ENCODE results near the gene DNMT3A.

The DNMT3A gene

DNA sequence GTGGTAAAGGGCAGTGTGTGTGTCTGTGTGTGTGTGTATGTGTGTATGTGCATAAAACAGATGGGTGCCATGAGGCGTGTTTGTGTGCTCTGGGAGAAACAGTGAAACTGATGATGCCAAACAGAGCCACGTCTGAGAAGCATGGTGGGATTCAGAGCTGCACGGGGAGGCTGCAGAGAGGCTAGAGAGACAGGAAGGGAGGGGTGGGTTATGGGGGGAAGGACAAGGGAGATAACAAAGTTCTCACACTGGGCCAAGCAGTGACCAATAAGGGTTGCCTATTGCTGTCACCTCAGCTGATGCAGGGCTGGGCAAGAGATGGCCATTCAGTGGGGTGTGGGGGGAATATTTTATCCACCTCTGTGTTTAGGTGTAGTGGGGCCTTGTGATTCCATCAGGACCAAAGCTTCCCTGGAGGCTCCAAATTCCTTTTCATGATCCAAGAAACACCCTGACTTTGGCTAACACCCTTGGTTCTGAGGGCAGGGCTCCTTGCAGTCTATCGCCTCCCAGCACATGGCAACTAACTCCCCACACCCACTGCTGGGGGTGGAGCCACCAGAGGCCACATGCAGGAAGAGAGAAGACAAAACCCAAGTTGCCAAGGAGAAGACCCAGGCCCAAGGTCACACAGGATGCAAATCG lies 119.1 kb downstream of the DNMT3A start:
- TF ChIP-seq TAF1 (IDR thresholded peaks at IDR 0.05; ENCODE audit: borderline replicate concordance, insufficient read depth, low read length) (no peak), SIN3A (IDR thresholded peaks at IDR 0.05; ENCODE audit: borderline replicate concordance, insufficient read depth, low read length) (no peak), FOXP2 (optimal IDR thresholded peaks at IDR 0.05; ENCODE audit: borderline replicate concordance, extremely low read depth, extremely low read length, insufficient read depth) (no peak), POLR2AphosphoS5 (IDR thresholded peaks at IDR 0.05; ENCODE audit: low read depth, low read length) (no peak)
- TF ChIP-seq, protein P1, sequence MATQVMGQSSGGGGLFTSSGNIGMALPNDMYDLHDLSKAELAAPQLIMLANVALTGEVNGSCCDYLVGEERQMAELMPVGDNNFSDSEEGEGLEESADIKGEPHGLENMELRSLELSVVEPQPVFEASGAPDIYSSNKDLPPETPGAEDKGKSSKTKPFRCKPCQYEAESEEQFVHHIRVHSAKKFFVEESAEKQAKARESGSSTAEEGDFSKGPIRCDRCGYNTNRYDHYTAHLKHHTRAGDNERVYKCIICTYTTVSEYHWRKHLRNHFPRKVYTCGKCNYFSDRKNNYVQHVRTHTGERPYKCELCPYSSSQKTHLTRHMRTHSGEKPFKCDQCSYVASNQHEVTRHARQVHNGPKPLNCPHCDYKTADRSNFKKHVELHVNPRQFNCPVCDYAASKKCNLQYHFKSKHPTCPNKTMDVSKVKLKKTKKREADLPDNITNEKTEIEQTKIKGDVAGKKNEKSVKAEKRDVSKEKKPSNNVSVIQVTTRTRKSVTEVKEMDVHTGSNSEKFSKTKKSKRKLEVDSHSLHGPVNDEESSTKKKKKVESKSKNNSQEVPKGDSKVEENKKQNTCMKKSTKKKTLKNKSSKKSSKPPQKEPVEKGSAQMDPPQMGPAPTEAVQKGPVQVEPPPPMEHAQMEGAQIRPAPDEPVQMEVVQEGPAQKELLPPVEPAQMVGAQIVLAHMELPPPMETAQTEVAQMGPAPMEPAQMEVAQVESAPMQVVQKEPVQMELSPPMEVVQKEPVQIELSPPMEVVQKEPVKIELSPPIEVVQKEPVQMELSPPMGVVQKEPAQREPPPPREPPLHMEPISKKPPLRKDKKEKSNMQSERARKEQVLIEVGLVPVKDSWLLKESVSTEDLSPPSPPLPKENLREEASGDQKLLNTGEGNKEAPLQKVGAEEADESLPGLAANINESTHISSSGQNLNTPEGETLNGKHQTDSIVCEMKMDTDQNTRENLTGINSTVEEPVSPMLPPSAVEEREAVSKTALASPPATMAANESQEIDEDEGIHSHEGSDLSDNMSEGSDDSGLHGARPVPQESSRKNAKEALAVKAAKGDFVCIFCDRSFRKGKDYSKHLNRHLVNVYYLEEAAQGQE (IDR thresholded peaks at IDR 0.05; ENCODE audit: insufficient read depth in 1 of 2, low read depth in 2 of 2, low read length in 2 of 2) = no peak

DNA sequence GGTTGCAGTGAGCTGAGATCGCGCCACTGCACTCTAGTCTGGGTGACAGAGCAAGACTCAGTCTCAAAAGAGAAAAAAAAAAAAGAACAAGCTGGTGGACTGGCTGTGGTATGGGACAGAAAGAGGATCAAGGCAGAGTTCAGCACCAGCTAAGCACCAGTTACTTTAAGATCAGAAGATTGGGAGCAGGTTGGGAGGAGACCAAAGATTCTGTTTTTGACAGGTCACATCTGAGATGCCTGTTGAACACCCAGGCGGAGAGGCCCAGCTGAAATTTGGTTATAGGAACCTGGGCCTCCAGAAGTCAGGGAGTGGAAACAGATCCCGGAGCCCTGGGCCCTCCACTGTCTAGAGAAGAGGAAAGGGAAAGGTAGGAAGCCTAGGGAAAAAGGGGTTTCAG lies 120.1 kb downstream of the DNMT3A start:
- TF ChIP-seq FOXP2 (optimal IDR thresholded peaks at IDR 0.05; ENCODE audit: borderline replicate concordance, extremely low read depth, extremely low read length, insufficient read depth) = no peak
- TF ChIP-seq, protein P1 (IDR thresholded peaks at IDR 0.05; ENCODE audit: insufficient read depth in 1 of 2, low read depth in 2 of 2, low read length in 2 of 2) = no peak
- TF ChIP-seq SIN3A (IDR thresholded peaks at IDR 0.05; ENCODE audit: borderline replicate concordance, insufficient read depth, low read length) = no peak
- no peak for TF ChIP-seq POLR2AphosphoS5 (IDR thresholded peaks at IDR 0.05; ENCODE audit: low read depth, low read length)
- no peak for TF ChIP-seq TAF1 (IDR thresholded peaks at IDR 0.05; ENCODE audit: borderline replicate concordance, insufficient read depth, low read length)

DNA sequence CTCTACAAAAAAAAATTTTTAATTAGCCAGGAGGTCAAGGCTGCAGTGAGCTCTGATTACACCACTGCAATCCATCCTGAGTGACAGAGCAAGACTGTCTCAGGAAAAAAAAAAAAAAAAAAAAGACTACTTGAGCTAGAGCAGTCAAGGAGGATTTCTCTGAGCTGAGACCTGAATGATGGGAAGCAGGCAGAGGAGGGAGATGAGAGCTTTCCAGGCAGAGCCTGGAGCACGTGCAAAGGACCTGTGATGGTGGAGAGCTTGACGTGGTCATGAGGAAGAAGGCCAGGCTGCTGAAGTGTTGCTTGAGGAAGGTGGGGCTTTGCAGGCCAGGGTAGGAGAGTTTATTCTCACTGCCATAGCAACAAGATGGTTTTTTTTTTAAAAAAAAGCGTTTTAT lies 121.4 kb downstream of the DNMT3A start:
- TF ChIP-seq SIN3A (IDR thresholded peaks at IDR 0.05; ENCODE audit: borderline replicate concordance, insufficient read depth, low read length) = no peak
- TF ChIP-seq FOXP2 (optimal IDR thresholded peaks at IDR 0.05; ENCODE audit: borderline replicate concordance, extremely low read depth, extremely low read length, insufficient read depth) = no peak
- no peak for TF ChIP-seq TAF1 (IDR thresholded peaks at IDR 0.05; ENCODE audit: borderline replicate concordance, insufficient read depth, low read length)
- no peak for TF ChIP-seq POLR2AphosphoS5 (IDR thresholded peaks at IDR 0.05; ENCODE audit: low read depth, low read length)
- TF ChIP-seq, protein P1 (IDR thresholded peaks at IDR 0.05; ENCODE audit: insufficient read depth in 1 of 2, low read depth in 2 of 2, low read length in 2 of 2) = no peak

DNA sequence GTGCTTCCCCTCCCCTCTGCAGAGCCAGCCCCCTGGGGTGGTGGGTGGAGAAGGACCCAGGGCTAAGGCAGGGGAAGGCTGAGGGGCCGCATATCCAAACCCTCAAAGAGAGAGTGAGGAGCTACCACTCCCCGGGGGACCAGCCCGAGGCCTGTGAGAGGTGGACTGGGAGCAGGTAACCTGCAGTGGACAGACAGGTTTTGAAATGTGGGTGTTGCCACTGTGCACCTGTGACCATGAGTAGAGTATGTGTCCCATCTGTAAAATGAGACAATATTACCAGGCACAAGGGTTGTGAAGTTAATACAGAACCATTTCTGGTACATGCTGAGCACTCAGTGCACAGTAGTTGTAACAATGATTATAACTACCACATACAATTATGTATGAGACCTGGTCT lies 122.1 kb downstream of the DNMT3A start:
- TF ChIP-seq, protein P1 (IDR thresholded peaks at IDR 0.05; ENCODE audit: insufficient read depth in 1 of 2, low read depth in 2 of 2, low read length in 2 of 2) = no peak
- TF ChIP-seq FOXP2 (optimal IDR thresholded peaks at IDR 0.05; ENCODE audit: borderline replicate concordance, extremely low read depth, extremely low read length, insufficient read depth) (no peak), TAF1 (IDR thresholded peaks at IDR 0.05; ENCODE audit: borderline replicate concordance, insufficient read depth, low read length) (no peak), SIN3A (IDR thresholded peaks at IDR 0.05; ENCODE audit: borderline replicate concordance, insufficient read depth, low read length) (no peak), POLR2AphosphoS5 (IDR thresholded peaks at IDR 0.05; ENCODE audit: low read depth, low read length) (no peak)
